Posterior vena cava (tissue), 2 donors: ENCODE measurements around the gene TIMM10. TPM values are rescaled to one million over a fixed set of nuclear protein-coding genes. Genes with fewer than 3 reads are reported as not detected.

Experiments
- DNase-seq: peaks from one replicate; pipeline ENCODE4 v3.0.0-alpha.2; 2020; ENCODE audit warnings: low spot score
- intact Hi-C, 2 donors: fragments of 100-400 bp; cut with DNase I; formaldehyde crosslinking; loops; one replicate each; pipeline versions ENCODE4 v1.14.1 to v1.14.2; 2022 to 2023
- total RNA-seq, 2 donors: library from RNA; stranded (reverse); fragmentation: NEBNext Ultra II Directional; extraction: Animal tissue kit (Norgen Biotek cat#: 25700); gene quantifications; one replicate each; pipeline ENCODE4 v1.2.1, GENCODE V29; 2021
- donor health status: DM: yes; HTN: yes; CAD: no.
- donor health status: DM: yes; HTN: yes; CAD: no.

TIMM10 gene
- total RNA-seq, 2 donors from 2014 or later, result 31.8 to 38.1 TPM

DNA sequence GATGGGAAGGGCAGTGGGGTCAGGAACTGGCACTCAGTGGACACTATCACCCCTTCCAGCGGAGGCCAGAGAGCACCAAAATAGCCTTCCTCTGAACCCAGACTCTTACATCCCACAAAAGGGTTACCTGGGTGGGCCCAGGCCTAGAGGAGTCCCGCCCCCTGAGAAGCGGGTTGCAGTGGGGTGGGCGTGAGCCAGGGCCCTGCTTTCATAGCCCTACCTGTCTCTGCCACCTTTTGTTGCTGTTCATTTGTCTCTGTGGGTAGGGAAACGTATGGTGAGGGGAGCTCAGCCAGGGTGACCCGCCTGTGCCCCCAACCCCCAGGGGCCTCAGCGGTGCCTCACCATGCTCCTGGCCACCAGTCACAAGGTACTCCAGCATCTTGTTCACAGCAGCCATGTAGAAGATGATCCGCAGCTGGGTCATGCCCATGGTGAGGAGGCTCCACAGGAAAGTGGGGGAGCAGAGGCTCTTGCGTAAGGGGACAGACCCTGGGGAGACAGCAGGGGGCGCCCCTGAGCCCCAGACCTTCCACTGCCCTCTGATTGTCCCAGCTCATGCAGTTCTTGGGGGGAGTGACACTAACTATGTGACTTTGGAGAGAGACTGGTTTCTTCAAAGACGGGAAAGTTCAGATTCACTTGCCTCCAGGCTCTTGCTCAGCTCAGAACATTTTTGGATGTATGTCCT lies 39.0 kb downstream of the TIMM10 start:
- intact Hi-C loops, result loop anchor here in 1 of 2 donors (5.0 kb wide), 1 partner anchor 36 kb away; no protein-coding TSS in a partner anchor
- no peak for DNase-seq

GRCh38 chr11:57490456-57491248 lies 39.9 kb downstream of the TIMM10 start:
- intact Hi-C loops, result loop anchor here in 1 of 2 donors (5.0 kb wide), 1 partner anchor 37 kb away; no protein-coding TSS in a partner anchor
- no peak for DNase-seq

DNA sequence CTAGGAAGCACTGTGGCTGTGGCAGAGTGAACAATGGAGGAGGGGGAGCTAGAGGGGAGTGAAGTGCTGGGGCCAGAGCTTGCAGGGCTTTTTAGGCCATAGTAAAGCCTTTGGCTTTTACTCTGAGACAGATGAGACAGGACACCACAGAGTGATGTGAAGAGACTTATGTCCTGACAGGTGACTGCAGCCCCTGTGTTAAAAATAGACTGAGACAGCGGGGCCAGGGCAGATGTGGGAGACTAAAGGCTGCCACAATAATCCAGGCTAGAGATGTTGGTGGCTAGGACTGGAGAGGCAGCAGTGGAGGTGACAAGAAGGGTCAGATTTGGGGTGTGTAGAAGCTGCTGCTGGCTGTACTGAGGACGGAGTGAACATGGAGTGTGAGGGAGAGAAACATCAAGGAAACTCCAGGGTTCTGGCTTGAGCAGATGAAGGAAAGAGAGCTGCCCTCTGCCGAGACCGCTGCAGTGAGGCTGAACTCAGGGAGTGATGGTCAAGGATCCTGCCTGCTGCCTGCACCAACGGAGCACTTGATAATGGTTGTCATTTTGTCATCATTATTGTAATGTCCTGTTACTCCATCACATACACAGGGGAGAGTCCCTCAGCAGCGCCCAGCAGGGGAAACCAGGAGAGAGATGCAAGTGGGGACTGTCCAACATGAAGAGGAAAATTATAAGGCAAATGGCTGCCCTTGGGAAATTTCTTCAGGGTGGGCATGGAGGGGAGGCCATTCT lies 42.5 kb downstream of the TIMM10 start:
- intact Hi-C loops, result no loop called here

DNA sequence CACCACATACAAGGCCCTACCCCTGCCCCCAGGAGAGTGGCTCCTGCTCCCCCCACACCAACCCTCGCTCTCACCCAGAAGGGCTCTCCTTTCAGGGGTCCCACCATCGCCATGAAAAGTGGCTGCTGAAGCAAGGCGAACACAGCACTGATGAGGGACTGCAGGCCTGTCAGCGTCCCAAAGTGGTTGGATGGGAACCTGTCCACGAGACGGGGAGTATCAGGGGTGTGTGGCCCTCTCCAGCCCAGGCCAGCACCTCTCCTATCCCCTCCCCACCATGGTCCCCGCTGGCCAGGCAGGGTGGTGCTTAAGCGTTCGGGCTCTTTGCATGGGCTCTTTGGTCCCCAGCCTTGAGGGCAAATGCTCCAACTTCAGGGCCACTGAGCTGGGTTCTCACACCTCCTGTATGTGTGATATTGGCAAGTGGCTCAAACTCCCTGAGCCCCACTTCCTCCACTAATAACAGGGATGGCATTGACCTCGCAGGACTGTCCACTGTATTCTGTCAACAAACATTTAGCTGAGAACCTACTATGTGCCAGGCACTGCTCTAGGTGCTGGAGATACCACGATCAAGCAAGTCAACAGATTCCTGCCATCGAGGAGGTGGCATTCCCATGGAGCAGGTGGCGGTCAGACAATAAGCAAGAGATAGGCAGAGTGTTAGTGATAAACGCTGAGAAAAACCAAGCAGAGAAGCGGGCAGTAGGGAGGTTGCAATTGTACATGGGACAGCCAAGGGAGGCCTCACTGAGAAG lies 43.4 kb downstream of the TIMM10 start:
- DNase-seq, result no peak
- intact Hi-C loops, result no loop called here

More for the DNA sequence above, 42.5 kb downstream of the TIMM10 start:
- DNase-seq, result no peak

GRCh38 chr11:57485217-57485990 lies 45.1 kb downstream of the TIMM10 start:
- no peak for DNase-seq
- intact Hi-C loops, result no loop called here

DNA sequence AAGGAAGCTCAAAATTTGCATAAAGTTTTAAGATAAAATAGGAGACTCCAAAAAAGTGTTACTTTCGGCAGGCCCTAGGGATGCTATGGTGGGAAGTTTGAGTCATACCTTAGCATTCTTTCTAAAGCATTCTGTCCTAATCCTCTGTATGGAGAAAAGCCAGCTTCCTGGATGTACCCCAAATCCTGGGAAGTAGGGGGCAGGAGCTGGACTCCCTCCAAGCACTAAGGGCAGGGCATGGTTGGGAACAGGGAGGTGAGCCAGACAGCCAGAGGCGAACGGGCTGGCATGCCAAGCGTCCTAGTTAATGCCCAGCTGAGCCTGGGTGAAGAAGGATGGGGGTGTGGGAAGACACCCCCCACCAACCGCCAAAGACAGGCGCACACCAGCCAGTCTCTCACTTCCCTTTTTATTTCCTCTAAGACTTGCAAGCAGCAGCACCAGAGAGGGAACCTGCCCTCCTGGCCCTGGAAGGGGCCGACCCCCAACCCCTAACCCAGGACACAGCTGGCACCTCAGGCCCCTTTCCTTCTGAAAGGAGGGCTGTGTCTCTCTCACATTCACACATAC lies 46.3 kb downstream of the TIMM10 start:
- DNase-seq, result no peak
- intact Hi-C loops, result loop anchor here in 1 of 2 donors (5.0 kb wide), 1 partner anchor 137 kb away; no protein-coding TSS in a partner anchor

- intact Hi-C loops, result loop anchor here in 1 of 2 donors (5.0 kb wide), 1 partner anchor 136 kb away; no protein-coding TSS in a partner anchor
- DNase-seq, result no peak
Observed at GRCh38 chr11:57483562-57483918, 47.0 kb downstream of the TIMM10 start.

DNA sequence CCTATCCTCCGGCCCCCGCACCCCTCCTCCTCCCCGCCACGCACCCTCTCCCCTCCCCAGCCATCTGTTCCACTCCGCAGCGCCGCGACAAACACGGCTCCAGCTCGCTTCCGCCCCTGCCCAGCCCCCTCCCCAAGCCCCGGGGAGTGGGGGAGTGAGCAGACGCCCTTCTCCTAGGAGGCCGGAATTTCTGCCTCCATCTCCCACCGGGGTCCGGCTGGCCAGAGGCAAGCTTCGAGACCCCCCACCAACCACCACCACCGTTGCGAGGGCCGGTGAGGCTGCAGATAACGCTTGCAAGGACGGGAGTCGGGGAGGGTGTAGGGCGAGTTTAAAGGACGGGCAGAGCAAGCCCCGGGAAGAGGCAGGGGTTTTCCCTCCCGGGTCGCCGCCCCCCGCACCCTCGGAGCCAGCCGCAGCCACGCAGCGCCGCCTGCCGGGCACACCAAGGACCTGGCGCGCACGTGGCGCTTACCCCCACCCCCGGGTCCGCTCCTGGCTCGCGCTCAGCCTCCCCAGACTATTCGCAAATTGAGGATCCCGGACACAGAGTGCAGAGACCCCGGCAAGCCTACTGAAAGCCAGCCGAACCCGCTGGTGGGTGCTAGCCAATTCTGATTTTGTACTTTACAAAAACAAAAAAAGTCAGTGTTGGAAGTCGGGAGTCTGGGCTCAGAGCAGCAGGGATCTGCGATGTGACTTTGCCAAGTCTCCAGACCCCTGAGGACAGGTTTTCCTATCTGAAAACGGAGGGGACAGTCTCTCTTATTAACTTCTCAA lies 47.6 kb downstream of the TIMM10 start:
- no peak for DNase-seq
- intact Hi-C loops, result loop anchor here in 1 of 2 donors (5.0 kb wide), 1 partner anchor 136 kb away; no protein-coding TSS in a partner anchor

DNA sequence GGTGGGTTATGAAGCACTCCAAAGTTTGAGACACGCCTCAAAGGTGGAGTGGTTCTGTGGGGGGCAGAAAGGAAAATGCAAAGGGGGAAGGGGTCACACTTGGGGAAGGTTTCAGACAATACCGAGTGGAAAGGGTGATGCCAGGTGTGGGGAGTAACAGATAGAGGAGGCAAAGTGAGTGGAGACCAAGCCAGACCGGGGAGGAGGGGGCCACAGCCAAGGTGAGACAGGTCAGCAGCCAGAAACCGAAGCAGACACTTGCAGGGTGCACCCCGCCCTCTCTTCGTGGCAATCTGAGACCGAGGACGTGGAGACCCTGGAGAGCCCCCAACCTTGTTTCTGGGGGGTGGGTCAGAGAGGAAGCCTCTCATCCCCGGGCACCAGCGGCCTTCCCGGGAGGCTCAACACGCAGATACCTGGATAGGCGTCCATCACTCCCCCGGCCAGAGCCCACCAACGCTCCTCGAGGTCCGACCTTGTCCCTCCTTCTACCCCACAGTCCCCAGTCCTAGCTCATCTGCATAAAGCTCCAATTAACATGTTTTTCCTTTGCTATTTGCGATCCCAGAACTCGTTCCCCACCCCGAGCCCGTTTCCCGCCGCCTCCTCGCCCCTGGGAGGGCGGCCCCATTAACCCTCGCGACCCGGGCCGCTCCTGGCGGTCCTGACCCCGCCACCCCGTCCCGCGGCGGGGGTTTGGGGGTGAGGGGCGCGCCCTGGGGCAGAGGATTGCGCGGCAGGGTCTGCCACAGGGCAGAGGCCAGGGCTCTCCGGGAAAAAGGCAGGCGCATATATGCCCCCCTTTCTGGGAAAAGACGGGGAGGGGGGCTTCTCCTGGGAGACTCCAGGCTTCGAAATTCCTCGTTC lies 48.4 kb downstream of the TIMM10 start:
- intact Hi-C loops, result loop anchor here in 1 of 2 donors (5.0 kb wide), 1 partner anchor 135 kb away; no protein-coding TSS in a partner anchor
- no peak for DNase-seq

DNA sequence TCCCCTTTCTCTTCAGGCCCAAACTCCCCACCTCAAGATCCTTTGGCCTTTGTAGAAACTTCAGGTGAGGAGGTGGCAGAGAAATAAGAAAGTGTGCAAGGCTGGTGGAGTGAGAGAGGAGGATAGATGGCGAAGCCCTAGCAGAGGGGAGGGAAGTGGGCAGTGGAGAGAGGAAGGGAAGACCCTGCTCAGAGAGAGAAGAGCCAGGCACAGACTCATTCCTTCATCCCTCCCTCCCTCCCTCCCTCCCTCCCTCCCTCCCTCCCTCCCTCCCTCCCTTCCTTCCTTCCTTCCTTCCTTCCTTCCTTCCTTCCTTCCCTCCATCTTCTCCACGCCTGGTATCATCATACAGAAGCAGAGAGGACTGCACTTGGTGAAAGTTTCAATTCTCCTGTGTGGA lies 49.2 kb downstream of the TIMM10 start:
- DNase-seq, result no peak
- intact Hi-C loops, result loop anchor here in 1 of 2 donors (5.0 kb wide), 1 partner anchor 134 kb away; no protein-coding TSS in a partner anchor

GRCh38 chr11:57480409-57481137 lies 50.0 kb downstream of the TIMM10 start:
- intact Hi-C loops, result loop anchor here in 1 of 2 donors (5.0 kb wide), 1 partner anchor 133 kb away; no protein-coding TSS in a partner anchor
- DNase-seq, result peak; percentile 91

DNA sequence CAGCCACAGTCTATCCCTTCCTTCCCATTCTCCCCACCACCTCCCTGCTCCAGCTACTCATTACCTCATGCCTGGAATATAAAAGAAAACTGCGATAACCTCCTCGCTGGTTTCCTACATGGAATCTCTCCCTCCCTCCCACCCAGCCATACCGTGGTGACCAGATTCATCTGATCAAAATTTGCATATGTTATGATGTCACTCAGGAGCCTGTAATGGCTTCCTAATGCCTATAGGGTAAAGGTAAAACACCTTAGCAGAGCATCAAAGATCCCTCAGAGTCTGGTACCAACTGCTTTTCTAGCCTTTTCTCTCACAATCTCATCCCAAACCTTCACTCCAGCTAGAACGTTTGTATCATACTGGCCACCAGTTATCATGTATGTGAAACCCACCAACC lies 50.6 kb downstream of the TIMM10 start:
- intact Hi-C loops, result loop anchor here in 1 of 2 donors (5.0 kb wide), 1 partner anchor 133 kb away; no protein-coding TSS in a partner anchor
- DNase-seq, result no peak

GRCh38 chr11:57479021-57479663 lies 51.4 kb downstream of the TIMM10 start:
- intact Hi-C loops, result no loop called here
- no peak for DNase-seq
